ENCODE measurements around the gene TRIM52. TPM values are rescaled to one million over a fixed set of nuclear protein-coding genes. Genes with fewer than 3 reads are reported as not detected.

Gene TRIM52
- total RNA-seq, 1 experiment from 2014 or later = 7.8 TPM

- no peak for TF ChIP-seq FOXP1 (CRISPR knock-in tag; IDR thresholded peaks at IDR 0.05; ENCODE audit: borderline replicate concordance)
- TF ChIP-seq ATF1 (CRISPR knock-in tag; IDR thresholded peaks at IDR 0.05) = no peak
- no peak for TF ChIP-seq ZNF281 (CRISPR knock-in tag; IDR thresholded peaks at IDR 0.05)
- no peak for TF ChIP-seq CTCF (IDR thresholded peaks at IDR 0.05)
- no peak for TF ChIP-seq TCF7 (CRISPR knock-in tag; IDR thresholded peaks at IDR 0.05; ENCODE audit: low read depth)
- TF ChIP-seq, protein P1, sequence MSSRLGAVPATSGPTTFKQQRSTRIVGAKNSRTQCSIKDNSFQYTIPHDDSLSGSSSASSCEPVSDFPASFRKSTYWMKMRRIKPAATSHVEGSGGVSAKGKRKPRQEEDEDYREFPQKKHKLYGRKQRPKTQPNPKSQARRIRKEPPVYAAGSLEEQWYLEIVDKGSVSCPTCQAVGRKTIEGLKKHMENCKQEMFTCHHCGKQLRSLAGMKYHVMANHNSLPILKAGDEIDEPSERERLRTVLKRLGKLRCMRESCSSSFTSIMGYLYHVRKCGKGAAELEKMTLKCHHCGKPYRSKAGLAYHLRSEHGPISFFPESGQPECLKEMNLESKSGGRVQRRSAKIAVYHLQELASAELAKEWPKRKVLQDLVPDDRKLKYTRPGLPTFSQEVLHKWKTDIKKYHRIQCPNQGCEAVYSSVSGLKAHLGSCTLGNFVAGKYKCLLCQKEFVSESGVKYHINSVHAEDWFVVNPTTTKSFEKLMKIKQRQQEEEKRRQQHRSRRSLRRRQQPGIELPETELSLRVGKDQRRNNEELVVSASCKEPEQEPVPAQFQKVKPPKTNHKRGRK (CRISPR knock-in tag; IDR thresholded peaks at IDR 0.05; ENCODE audit: borderline replicate concordance) = no peak
- TF ChIP-seq MYBL2 (CRISPR knock-in tag; IDR thresholded peaks at IDR 0.05) = no peak
These were observed 25.1 kb downstream of the TRIM52 start (continued) for GRCh38 chr5:181235689-181236366.

DNA sequence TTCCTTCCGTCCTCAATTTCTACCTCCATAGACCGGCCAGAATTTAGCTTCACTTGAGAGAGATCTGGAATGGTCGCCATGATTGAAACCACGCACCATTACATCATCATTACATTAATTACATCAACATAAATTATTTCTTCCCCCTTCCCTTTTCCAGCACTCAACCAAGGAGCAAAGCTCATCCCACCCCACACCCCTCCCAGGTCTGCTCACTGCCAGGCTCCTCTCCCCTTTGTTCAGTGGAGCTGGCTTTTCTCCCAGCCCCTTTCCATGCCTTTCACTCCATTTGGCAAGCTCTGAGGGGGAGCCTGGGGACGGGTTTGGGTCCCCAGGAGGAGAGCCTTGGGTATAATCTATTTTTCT lies 25.6 kb downstream of the TRIM52 start:
- peak; percentile 43 for ATAC-seq
- TF ChIP-seq NFE2L1 (CRISPR knock-in tag; IDR thresholded peaks at IDR 0.05) (no peak), IRF1 (CRISPR knock-in tag; IDR thresholded peaks at IDR 0.05) (no peak), ZNF138 (CRISPR knock-in tag; conservative IDR thresholded peaks at IDR 0.05) (no peak), FOXP4 (CRISPR knock-in tag; IDR thresholded peaks at IDR 0.05) (no peak), SOX15 (CRISPR knock-in tag; IDR thresholded peaks at IDR 0.05) (no peak), PRRX2 (CRISPR knock-in tag; IDR thresholded peaks at IDR 0.05) (peak; percentile 1; the same call in 1 of the 2 replicates), SP1 (CRISPR knock-in tag; conservative IDR thresholded peaks at IDR 0.05) (no peak), E2F4 (CRISPR knock-in tag; IDR thresholded peaks at IDR 0.05; ENCODE audit: borderline replicate concordance, low read depth) (no peak), NR2C2 (CRISPR knock-in tag; IDR thresholded peaks at IDR 0.05) (no peak), CDX4 (CRISPR knock-in tag; IDR thresholded peaks at IDR 0.05; ENCODE audit: borderline replicate concordance) (0 out of 2 replicates have a peak, but pooled peaks have one; percentile 1), SMAD3 (CRISPR knock-in tag; IDR thresholded peaks at IDR 0.05; ENCODE audit: borderline replicate concordance) (0 out of 2 replicates have a peak, but pooled peaks have one; percentile 36), FOXK1 (CRISPR knock-in tag; IDR thresholded peaks at IDR 0.05) (no peak), RELA (CRISPR knock-in tag; IDR thresholded peaks at IDR 0.05; ENCODE audit: borderline replicate concordance) (no peak), CREM (CRISPR knock-in tag; IDR thresholded peaks at IDR 0.05) (no peak), ZNF317 (CRISPR knock-in tag; IDR thresholded peaks at IDR 0.05; ENCODE audit: borderline replicate concordance, low read depth) (no peak), FOXP1 (CRISPR knock-in tag; IDR thresholded peaks at IDR 0.05; ENCODE audit: borderline replicate concordance) (no peak)
- DNase-seq (ENCODE audit: low spot score) = no peak
- ChIA-PET CTCF (interaction anchor here (1.7 kb wide), 1 partner anchor 40 kb away, joined by 3 read pairs; no protein-coding TSS in a partner anchor), POLR2A (interaction anchor here (0.8 to 1.8 kb wide), 2 partner anchors 11 to 38 kb away, joined by 3 to 7 read pairs; partner anchors contain the start of gene TRIM41)
- no peaks in the 10 kb centered on the region for H3K9me3 Mint-ChIP-seq
- H3K4me3 Mint-ChIP-seq = no peak overlapping the region
- no peaks in the 10 kb centered on the region for H3K27me3 Mint-ChIP-seq (ENCODE audit: low read depth)
- H3K36me3 Mint-ChIP-seq = peaks cover 62% of the 10 kb centered on the region
- H3K4me1 Mint-ChIP-seq = peaks cover 18% of the 10 kb centered on the region
- peak overlapping the region; percentile 76 for H3K27ac Mint-ChIP-seq
